Right lobe of liver (tissue), 4 donors: ENCODE data around the gene IKZF2.

Experiments
- POLR2A ChIP-seq: fragments of 450-650 bp; IDR thresholded peaks from one replicate; pipeline ENCODE4 v1.6.1; 2017; ENCODE audit warnings: antibody characterized with exemption, mild to moderate bottlenecking
- TF ChIP-seq, protein P1 (sequence below), 4 donors: fragments of 200-600 bp in 3 of 4; fragments of 450-650 bp in 1 of 4; IDR thresholded peaks; one replicate each; pipeline versions ENCODE4 v1.5.1 to v1.8.0; 2016 to 2022; ENCODE audit warnings: antibody characterized with exemption in 4 of 4, mild to moderate bottlenecking in 2 of 4
- donor health status: DM: no; HTN: no; CAD: no.
- donor health status: DM: no; HTN: no; CAD: no.
- donor health status: DM: no; HTN: yes; CAD: no.

DNA sequence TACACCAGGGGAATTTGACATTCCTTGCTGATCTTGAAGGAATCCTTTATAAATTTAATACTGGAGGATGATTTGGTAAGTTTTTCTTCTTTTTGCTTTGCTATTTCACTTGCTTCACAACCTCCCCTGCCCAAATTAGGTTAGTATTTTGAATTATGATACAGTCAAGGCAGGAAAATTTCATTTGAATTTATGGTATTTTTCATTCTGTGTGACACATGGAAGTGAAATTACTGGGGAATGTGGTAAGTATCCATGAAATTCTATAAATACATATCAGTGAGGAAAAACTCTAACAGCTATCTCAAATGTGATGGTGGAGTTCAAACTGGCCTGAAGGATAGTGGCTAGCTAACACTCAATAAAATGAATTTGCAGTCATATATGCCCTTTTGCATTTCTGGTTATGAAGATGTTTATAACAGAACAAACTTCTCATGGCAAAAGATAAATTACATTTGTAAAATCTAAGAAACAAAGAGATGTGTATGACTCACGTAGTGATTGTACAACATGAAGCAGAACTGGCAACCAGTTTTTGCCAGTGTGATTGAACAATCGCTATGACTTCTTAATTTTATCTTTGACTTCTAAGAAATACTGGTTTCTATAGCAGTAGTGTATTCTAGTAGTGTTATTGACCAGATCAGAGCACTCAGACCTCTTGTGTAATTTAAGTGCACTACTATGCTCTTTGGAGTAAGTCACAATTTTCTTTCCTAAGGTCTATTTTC lies 152.6 kb downstream of the IKZF2 start:
- TF ChIP-seq POLR2A, result no peak
- TF ChIP-seq, protein P1, sequence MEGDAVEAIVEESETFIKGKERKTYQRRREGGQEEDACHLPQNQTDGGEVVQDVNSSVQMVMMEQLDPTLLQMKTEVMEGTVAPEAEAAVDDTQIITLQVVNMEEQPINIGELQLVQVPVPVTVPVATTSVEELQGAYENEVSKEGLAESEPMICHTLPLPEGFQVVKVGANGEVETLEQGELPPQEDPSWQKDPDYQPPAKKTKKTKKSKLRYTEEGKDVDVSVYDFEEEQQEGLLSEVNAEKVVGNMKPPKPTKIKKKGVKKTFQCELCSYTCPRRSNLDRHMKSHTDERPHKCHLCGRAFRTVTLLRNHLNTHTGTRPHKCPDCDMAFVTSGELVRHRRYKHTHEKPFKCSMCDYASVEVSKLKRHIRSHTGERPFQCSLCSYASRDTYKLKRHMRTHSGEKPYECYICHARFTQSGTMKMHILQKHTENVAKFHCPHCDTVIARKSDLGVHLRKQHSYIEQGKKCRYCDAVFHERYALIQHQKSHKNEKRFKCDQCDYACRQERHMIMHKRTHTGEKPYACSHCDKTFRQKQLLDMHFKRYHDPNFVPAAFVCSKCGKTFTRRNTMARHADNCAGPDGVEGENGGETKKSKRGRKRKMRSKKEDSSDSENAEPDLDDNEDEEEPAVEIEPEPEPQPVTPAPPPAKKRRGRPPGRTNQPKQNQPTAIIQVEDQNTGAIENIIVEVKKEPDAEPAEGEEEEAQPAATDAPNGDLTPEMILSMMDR (IDR thresholded peaks at IDR 0.05), result no peak
